Stimulated activated naive CD4-positive, alpha-beta T cell (primary cell): ENCODE data around the gene SIGLEC10.

Experiments
- DNase-seq, 6 experiments: peaks; one replicate each; lab custom pipeline; 2025; lab: John Stamatoyannopoulos, UW

SIGLEC10 gene

DNA sequence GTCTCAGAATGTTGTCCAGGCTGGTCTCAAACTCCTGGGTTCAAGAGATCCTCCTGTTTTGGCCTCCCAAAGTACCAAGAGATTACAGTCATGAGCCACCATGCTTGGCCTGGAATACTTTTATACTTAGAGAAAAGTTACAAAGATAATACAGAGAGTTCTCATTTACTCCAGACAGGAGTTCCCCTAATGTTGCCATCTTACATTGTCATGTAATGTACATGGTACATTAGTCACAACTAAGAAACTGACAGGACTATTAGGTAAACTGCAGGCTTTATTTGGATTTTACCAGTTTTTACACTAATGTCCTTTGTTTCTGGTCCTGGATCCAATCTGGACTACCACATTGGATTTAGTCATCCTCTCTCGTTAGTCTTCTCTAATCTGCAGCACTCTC, 24.7 kb downstream of the SIGLEC10 start:
- DNase-seq: no peak

DNA sequence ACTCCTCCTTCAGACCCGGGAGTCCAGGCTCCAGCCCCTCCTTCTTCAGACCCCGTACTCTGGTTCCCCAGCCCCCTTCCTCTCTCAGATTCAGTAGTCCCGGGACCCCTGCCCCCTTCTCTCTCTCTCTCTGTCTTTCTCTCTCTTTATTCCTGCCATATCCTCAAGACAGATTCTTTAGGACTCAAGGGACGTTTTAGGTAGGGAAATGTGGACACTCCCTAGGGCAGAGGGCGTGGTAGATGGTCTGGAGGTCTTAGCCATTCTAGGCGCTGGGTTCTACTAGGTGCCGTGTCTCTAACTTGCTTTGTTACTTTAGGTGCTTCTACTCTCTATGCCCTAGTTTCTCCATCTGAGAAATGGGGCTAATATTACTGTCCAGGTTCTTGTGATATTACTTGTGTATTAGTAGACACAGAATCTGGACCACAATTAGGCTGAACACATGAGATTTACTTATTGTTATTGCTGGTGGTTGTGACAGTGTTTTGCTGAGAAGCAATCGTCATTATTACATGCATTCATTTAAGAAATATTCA, 26.3 kb downstream of the SIGLEC10 start:
- DNase-seq: no peak

- DNase-seq: no peak
Measured at GRCh38 chr19:51389143-51389542, 28.3 kb downstream of the SIGLEC10 start.

- no peak for DNase-seq
Measured at GRCh38 chr19:51387924-51388389, 29.5 kb downstream of the SIGLEC10 start, which contains the start of gene LIM2. TSS of gene LIM2 (minus strand) at chr19:51387974. CDS start at chr19:51387443, 531 bp downstream.

- no peak for DNase-seq
Measured at GRCh38 chr19:51386882-51387520, 30.4 kb downstream of the SIGLEC10 start.

DNA sequence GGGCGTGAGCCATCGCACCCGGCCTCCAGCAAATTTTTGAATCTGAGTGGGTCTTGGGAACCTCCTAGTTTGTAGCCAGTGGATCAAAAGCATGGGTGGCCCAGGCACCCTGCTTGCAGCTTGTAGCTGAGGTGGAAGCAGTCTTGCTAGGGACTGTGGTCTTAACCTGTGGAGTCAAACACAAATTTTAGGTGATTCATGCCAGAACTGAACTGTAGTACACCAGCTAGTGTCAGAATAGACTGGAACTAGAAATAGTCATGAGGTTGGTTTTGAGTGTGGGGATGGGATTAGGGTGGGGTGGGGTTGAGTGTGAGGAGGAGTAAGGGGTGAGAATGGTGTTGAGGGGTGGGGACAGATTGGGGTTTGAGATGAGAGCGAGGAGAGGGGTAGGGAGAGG, 35.4 kb downstream of the SIGLEC10 start:
- no peak for DNase-seq

DNA sequence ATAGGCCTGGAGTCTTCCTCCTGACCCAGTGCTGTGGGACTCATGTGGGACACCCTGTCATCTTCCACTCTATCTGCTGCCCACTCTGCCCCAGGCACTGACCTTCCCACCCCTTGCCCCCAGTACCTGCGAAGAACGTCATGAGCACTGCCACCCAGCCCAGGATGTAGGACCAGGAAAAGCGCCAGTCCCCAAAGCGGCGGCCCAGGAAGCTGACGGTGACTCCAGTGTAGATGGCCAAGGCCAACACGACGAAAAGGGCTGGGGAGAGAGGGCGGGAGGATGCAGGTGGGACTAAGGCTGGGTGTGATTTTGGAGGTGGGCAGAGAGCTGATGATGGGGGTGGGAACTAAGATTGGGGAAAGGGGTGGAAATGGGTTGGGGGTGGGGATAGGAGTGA, 37.1 kb downstream of the SIGLEC10 start:
- no peak for DNase-seq

DNA sequence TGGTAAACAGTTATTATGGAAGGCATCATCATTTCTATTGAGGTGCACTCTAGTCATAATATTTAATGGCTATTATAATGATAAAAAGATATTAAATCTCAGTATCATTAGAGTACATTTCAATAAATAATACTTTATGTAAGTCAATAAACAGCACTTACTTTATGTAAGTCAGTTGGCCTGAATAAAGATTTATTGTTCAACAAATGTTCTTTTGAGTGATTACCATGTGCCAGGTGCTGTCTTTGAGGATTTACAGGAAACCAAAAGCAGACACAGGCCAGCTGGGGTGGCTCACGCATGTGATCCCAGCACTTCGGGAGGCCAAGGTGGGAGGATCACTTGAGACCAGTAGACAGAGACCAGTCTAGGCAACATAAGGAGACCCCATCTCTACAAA, 40.0 kb downstream of the SIGLEC10 start:
- no peak for DNase-seq

DNA sequence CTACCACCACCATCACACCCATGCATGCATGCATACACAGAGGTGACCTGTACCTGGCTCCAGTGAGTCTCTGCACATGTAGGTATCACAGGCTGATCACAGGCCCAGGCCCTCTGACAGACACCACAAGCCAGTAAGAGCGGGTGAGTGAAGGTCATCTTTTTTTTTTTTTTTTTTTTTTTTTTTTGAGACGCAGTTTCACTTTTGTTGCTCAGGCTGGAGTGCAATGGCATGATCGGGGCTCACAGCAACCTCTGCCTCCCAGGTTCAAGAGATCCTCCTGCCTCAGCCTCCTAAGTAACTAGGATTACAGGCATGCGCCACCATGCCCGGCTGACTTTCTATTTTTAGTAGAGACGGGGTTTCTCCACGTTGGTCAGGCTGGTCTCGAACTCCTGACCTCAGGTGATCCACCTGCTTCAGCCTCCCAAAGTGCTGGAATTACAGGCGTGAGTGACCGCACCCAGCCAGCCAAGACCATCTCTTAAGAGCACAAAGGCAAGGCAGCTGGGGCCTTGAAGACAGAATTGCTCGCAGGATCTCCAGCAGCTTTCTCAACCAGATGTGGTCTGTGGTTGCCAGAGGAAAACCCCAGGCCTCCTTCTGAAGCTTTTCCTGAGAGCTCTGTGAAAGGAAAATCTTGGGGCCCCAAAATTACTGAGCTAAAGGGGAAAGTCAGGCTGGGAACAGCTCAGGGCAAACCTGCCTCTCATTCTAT, 41.8 kb downstream of the SIGLEC10 start:
- no peak for DNase-seq

DNA sequence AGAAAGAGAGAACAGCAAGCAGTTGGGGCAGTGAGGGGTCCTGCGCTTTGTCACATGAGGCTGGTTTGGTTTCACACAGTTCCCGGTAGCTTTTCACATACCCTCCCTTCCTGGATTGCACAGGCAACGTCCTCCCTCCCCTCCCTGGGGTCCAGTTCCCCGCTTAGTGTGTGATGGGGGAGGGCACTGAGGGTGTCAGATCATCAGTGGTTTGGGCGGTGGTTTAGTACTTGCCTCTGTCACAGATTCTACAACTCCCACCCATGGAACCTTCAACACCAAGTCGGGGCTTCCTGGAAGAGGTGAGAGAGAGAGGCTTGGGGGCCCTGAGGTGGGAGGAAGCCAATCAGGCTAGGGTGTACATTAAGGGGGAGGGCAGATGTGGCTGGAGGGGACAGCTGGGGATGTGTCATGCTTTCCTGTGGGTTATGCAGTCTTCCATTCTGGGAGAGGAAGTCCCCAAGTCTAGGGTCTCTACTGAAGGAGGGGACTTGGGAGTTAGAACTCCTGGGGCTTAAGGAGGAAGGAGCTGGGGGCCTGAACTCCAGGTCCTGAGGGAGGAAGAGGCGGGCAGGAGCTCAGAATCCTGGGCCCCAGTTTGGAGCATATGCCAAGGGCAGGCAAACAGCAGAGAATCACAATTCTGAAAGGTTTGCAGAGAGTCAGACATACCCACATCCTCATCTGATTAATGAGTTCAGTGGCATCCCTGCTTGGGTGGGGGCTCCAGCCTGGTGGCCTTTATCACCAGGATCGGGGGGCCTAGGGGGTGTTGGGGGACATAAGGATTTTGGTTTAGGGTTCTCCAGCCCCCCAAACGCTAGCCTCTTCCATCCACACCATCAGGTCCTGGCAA, 44.6 kb downstream of the SIGLEC10 start, which contains the start of gene NKG7:
NKG7 (minus strand) TSS at position 6 of the 856 bp plus-strand sequence. CDS start 119 bp downstream, outside the sequence.
- DNase-seq: no peak

- no peak for DNase-seq
Measured at GRCh38 chr19:51372021-51372648, 45.3 kb downstream of the SIGLEC10 start.

DNA sequence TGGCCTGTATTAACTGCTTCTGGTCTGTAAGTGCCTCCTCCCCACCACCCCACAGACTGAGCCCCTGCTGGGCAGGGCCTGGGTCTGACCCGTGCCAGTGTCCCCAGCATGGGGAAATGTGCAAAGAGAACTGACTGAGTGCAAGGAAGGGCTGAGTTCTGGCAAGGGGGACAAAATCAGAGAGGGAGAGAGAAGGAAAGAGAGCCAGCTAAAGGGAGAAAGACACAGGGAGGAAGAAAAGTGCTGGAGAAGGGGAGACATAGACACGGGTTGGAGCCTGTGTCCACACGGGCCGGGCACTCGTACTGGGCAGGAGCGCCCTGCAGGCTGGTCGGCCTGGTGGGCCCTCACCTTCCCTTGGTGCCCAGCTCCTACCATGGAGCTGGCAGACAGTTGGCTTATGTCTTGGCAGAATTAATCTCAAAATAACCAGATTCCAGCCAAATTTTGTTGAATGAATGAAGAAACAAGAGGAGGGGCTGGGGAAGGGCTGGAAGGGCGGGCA, 46.2 kb downstream of the SIGLEC10 start:
- no peak for DNase-seq

- DNase-seq: no peak
Measured at GRCh38 chr19:51370230-51370629, 47.2 kb downstream of the SIGLEC10 start.

- peak in 2 of 6 experiments; percentile 18 to 28 for DNase-seq
Measured at GRCh38 chr19:51368366-51369282, 48.8 kb downstream of the SIGLEC10 start, which contains the start of gene CLDND2. TSS of gene CLDND2 (minus strand) at chr19:51369003. CDS start at chr19:51368577, 426 bp downstream.

DNA sequence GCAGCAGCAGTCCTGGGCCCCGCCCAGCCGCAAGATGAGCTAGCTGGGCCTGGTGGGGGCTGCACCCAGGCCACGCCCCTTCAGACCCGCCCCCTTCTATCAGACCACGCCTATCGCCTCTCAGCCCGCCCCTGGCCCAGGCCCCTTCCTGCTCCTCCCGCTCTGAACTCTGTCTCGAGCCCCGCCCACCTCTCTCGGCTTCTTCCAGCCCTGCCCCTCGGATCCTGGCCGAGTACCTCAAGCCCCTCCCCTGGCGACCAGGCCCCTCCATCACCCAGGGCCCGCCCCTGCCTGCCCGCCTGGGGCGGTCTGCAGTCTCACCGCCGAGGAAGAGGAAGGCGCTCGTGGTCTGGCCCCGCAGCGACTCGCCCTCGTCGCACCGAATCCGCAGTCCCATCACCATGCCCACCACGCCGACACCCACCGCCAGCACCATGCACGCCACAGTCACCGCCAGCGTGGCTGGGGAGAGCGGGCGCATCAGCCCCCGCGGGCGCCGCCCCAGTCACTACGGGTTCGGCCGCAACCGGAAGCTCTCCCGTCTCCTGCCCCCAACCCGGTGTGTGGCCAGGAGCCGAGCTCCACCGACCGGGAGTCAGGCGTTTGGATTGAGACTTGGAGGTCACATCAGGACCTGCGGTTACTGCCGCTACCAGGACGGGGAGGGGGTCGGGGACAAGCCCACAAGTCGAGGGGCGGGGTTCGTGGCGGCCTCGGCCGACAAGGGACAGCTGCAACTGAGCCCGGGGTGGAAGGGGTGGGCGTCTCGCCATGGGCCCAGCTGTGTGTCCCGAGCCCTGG, 49.7 kb downstream of the SIGLEC10 start:
- peak; percentile 81 to 93 (median 89) for DNase-seq

DNA sequence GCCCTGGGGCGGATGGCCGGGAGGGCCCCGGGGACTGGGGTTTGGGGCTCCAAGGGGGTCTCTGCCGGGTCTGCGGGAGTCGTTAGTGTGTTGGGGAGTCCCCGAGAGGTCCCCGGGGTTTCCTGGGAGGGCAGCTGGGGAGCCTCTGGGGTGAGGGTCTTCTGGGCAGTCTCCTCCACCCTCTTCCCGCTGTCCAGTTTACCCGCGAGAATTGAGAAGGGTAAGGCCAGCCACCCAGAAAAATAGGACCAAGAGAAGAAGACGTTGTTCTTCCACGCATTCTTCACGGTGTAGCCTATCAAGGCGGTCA, 50.2 kb downstream of the SIGLEC10 start:
- DNase-seq: no peak

DNA sequence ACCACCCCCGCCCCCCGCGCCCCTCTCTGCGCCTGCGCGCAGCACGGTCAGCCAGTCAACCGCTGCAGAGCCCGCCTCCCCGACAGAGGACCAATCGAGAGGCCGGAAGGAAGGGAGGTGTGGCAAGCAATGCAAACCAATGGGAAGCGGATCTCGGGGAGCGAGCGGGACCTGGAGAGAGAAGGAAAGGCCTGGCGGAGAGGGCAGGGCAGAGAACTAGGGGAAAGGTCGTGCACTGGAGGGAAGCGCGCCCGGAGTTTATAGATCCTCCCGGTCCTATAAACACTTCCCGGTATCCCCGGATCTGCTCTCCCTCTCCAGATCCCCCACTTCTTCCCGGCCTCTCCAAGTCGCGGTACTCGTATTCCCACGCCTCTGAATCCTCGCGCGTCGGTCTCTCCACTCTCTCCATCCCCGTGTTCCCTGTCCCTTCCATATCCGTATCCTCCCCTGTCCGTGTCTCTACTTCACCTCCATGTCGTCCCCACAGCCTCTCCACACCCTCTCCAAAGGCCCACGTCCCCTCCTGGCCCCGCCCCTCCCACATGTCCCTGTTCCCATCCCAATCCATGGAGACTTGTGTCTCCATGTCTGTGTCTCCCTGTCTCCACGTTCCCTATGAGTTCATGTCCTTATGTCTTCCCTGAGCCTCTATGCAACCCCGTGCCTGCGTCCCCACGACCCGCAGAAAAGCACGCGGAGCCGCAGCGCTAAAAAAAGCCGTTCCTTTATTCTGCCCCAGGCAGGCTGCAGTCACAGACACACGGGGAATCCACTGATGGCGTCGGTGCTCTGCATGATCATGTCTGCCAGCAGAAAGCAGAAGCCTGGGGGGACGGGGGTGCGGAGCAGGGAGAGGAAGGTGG, 50.8 kb downstream of the SIGLEC10 start:
- peak; percentile 77 to 93 (median 86) for DNase-seq

- DNase-seq: no peak
Measured at GRCh38 chr19:51365965-51366388, 51.5 kb downstream of the SIGLEC10 start, which contains the start of gene ETFB. TSS of gene ETFB (minus strand) at chr19:51366388. CDS start at chr19:51366326, 62 bp downstream.
